HG03342 (cell line): ENCODE results near the gene DEPDC7.
"Not testable (repeated sequence)": the region's sequence is repeated elsewhere in the genome, so short reads cannot be mapped to it uniquely, and the experiment has no call there.

Experiments
- ATAC-seq: cut with Tn5 transposase; IDR thresholded peaks from one replicate; pipeline ENCODE4 v1.9.1; 2021; ENCODE audit warnings: mild to moderate bottlenecking, moderate library complexity; ENCODE audit not compliant: unreplicated experiment

The DEPDC7 gene

GRCh38 chr11:33015621-33016551 is at the start of gene DEPDC7:
Gene DEPDC7, plus strand, starts transcription at chr11:33015878. Its CDS starts 78 bp downstream, at chr11:33015956.
- peak; percentile 80 for ATAC-seq

GRCh38 chr11:32968541-32968940 is 47.1 kb upstream of the DEPDC7 start:
- ATAC-seq: no peak

- not testable (repeated sequence) for ATAC-seq
Measured at GRCh38 chr11:32972233-32972632, 43.4 kb upstream of the DEPDC7 start.

GRCh38 chr11:32972781-32973180 is 42.9 kb upstream of the DEPDC7 start:
- no peak for ATAC-seq

GRCh38 chr11:32982626-32983025 is 33.1 kb upstream of the DEPDC7 start:
- ATAC-seq: no peak

GRCh38 chr11:32983506-32983905 is 32.2 kb upstream of the DEPDC7 start:
- ATAC-seq: no peak

- ATAC-seq: no peak
Measured at GRCh38 chr11:32985600-32985999, 30.1 kb upstream of the DEPDC7 start.

GRCh38 chr11:32987851-32988250 is 27.8 kb upstream of the DEPDC7 start:
- ATAC-seq: no peak

- no peak for ATAC-seq
Measured at GRCh38 chr11:32990481-32990880, 25.2 kb upstream of the DEPDC7 start.

GRCh38 chr11:32991427-32991826 is 24.3 kb upstream of the DEPDC7 start:
- no peak for ATAC-seq

- ATAC-seq: no peak
Measured at GRCh38 chr11:32991898-32992297, 23.8 kb upstream of the DEPDC7 start.

GRCh38 chr11:33000181-33000580 is 15.5 kb upstream of the DEPDC7 start:
- ATAC-seq: no peak

- no peak for ATAC-seq
Measured at GRCh38 chr11:33001281-33001680, 14.4 kb upstream of the DEPDC7 start.

- ATAC-seq: no peak
Measured at GRCh38 chr11:33001751-33002542, 13.7 kb upstream of the DEPDC7 start.

GRCh38 chr11:33005175-33005574 is 10.5 kb upstream of the DEPDC7 start:
- no peak for ATAC-seq

GRCh38 chr11:33006010-33006409 is 9.7 kb upstream of the DEPDC7 start:
- no peak for ATAC-seq

GRCh38 chr11:33013755-33014154 is 1.9 kb upstream of the DEPDC7 start:
- ATAC-seq: no peak

- no peak for ATAC-seq
Measured at GRCh38 chr11:33016654-33017053, 976 bp downstream of the DEPDC7 start.

GRCh38 chr11:33017478-33017877 is 1.8 kb downstream of the DEPDC7 start:
- no peak for ATAC-seq

- no peak for ATAC-seq
Measured at GRCh38 chr11:33017965-33018364, 2.3 kb downstream of the DEPDC7 start.

GRCh38 chr11:33018840-33019239 is 3.2 kb downstream of the DEPDC7 start:
- no peak for ATAC-seq

GRCh38 chr11:33021501-33021900 is 5.8 kb downstream of the DEPDC7 start:
- no peak for ATAC-seq
